ENCODE measurements around the gene MPV17. TPM values are rescaled to one million over a fixed set of nuclear protein-coding genes. Genes with fewer than 3 reads are reported as not detected.

The MPV17 gene
- total RNA-seq, 1 experiment from 2014 or later: 51.5 TPM

GRCh38 chr2:27264753-27265535, 58.0 kb downstream of the MPV17 start (continued):
- TF ChIP-seq NFYB (CRISPR knock-in tag; conservative IDR thresholded peaks at IDR 0.05; ENCODE audit: low read depth) (no peak; the same call in 1 of the 2 replicates), ZNF671 (CRISPR knock-in tag; IDR thresholded peaks at IDR 0.05) (no peak), PRRX2 (CRISPR knock-in tag; IDR thresholded peaks at IDR 0.05) (no peak), CREB1 (CRISPR knock-in tag; IDR thresholded peaks at IDR 0.05) (peak; percentile 93), GTF2I (CRISPR knock-in tag; conservative IDR thresholded peaks at IDR 0.05) (no peak), ZMAT4 (CRISPR knock-in tag; IDR thresholded peaks at IDR 0.05) (no peak), MXD4 (CRISPR knock-in tag; IDR thresholded peaks at IDR 0.05; ENCODE audit: borderline replicate concordance) (no peak), GABPB1 (CRISPR knock-in tag; IDR thresholded peaks at IDR 0.05) (peak; percentile 73), TEAD1 (CRISPR knock-in tag; IDR thresholded peaks at IDR 0.05) (peak; percentile 94), ZNF532 (CRISPR knock-in tag; IDR thresholded peaks at IDR 0.05; ENCODE audit: borderline replicate concordance) (no peak), E2F4 (CRISPR knock-in tag; IDR thresholded peaks at IDR 0.05; ENCODE audit: borderline replicate concordance, low read depth) (no peak), FOXP1 (CRISPR knock-in tag; IDR thresholded peaks at IDR 0.05; ENCODE audit: borderline replicate concordance) (peak; percentile 97), ZNF425 (CRISPR knock-in tag; conservative IDR thresholded peaks at IDR 0.05) (no peak), USF2 (CRISPR knock-in tag; IDR thresholded peaks at IDR 0.05) (peak; percentile 90), SP1 (CRISPR knock-in tag; conservative IDR thresholded peaks at IDR 0.05) (no peak), FOXP4 (CRISPR knock-in tag; IDR thresholded peaks at IDR 0.05) (peak; percentile 97), ZNF232 (CRISPR knock-in tag; IDR thresholded peaks at IDR 0.05) (peak; percentile 83), SMAD4 (CRISPR knock-in tag; IDR thresholded peaks at IDR 0.05) (no peak), ZBTB43 (CRISPR knock-in tag; IDR thresholded peaks at IDR 0.05) (peak; percentile 84; the same call in 1 of the 2 replicates), ZNF317 (CRISPR knock-in tag; IDR thresholded peaks at IDR 0.05; ENCODE audit: borderline replicate concordance, low read depth) (peak; percentile 66), JAZF1 (CRISPR knock-in tag; IDR thresholded peaks at IDR 0.05) (no peak), EMX1 (CRISPR knock-in tag; IDR thresholded peaks at IDR 0.05) (no peak), SMAD3 (CRISPR knock-in tag; IDR thresholded peaks at IDR 0.05; ENCODE audit: borderline replicate concordance) (peak; percentile 78; the same call in 1 of the 2 replicates), RORB (CRISPR knock-in tag; IDR thresholded peaks at IDR 0.05) (no peak), KAT7 (CRISPR knock-in tag; IDR thresholded peaks at IDR 0.05; ENCODE audit: borderline replicate concordance) (peak; percentile 85; the same call in 1 of the 2 replicates), TCF7 (CRISPR knock-in tag; IDR thresholded peaks at IDR 0.05; ENCODE audit: low read depth) (0 out of 2 replicates have a peak, but pooled peaks have one; percentile 71)
